OCI-LY7 (cell line): ENCODE results near the gene PLEKHG5. TPM values are rescaled to one million over a fixed set of nuclear protein-coding genes. Genes with fewer than 3 reads are reported as not detected.

Source experiments
- BruUV-seq: library from RNA; stranded (reverse); fragments of 400-500 nt; replicated peaks from 2 replicates; lab custom pipeline; 2021; lab: Mats Ljungman, UMichigan
- CTCF ChIA-PET: fragments of 300-600 bp; sonication (Branson Sonifier 250); formaldehyde crosslinking; loops from one replicate; lab custom pipeline; 2022; ENCODE audit warnings: antibody characterized with exemption; ENCODE audit not compliant: unreplicated experiment; lab: Charles Lee
- POLR2A ChIA-PET: fragments of 300-600 bp; sonication (Branson Sonifier 250); formaldehyde crosslinking; loops from one replicate; lab custom pipeline; 2022; ENCODE audit warnings: antibody characterized with exemption; lab: Charles Lee
- DNase-seq: peaks from one replicate; pipeline ENCODE4 v3.0.0-alpha.2; 2015; ENCODE audit warnings: low spot score
- H2AFZ ChIP-seq: fragments of 200-600 bp; sonication (generic), shearing (Covaris generic); 2 replicates; pipeline ENCODE4 v1.6.1; 2014; ENCODE audit warnings: mild to moderate bottlenecking, antibody characterized with exemption, low read length, moderate library complexity
- H3K27ac ChIP-seq: fragments of 200-600 bp; sonication (generic); 2 replicates; pipeline ENCODE4 v1.5.1; 2014; ENCODE audit warnings: mixed run types, low read depth, mild to moderate bottlenecking, moderate library complexity, low read length, inconsistent platforms; ENCODE audit not compliant: poor library complexity, severe bottlenecking
- H3K36me3 ChIP-seq: fragments of 200-600 bp; sonication (generic); 2 replicates; pipeline ENCODE4 v1.6.1; 2014; ENCODE audit warnings: mild to moderate bottlenecking, antibody characterized with exemption, low read length, moderate library complexity, mixed read lengths; ENCODE audit not compliant: insufficient read depth
- H3K4me1 ChIP-seq: fragments of 200-600 bp; sonication (generic); 2 replicates; pipeline ENCODE4 v1.5.1; 2014; ENCODE audit warnings: mild to moderate bottlenecking, low read length; ENCODE audit not compliant: insufficient read depth, poor library complexity, severe bottlenecking
- H3K4me2 ChIP-seq: fragments of 200-600 bp; sonication (generic); 2 replicates; pipeline ENCODE4 v1.6.1; 2014; ENCODE audit warnings: mild to moderate bottlenecking, low read length
- H3K4me3 ChIP-seq: fragments of 200-600 bp; sonication (generic); 2 replicates; pipeline ENCODE4 v1.5.1; 2014; ENCODE audit warnings: mild to moderate bottlenecking, low read depth, low read length; ENCODE audit not compliant: poor library complexity, severe bottlenecking
- H3K79me2 ChIP-seq: fragments of 200-600 bp; sonication (generic); 2 replicates; pipeline ENCODE4 v1.6.1; 2016; ENCODE audit warnings: low read depth, mild to moderate bottlenecking, low read length, moderate library complexity, mixed read lengths; ENCODE audit not compliant: insufficient read depth
- H3K9me2 ChIP-seq: fragments of 200-600 bp; sonication (generic); 2 replicates; pipeline ENCODE4 v1.6.1; 2016; ENCODE audit warnings: mild to moderate bottlenecking, low read length, mixed read lengths; ENCODE audit not compliant: insufficient read depth
- H3K9me3 ChIP-seq: fragments of 200-600 bp; sonication (generic); 2 replicates; pipeline ENCODE4 v1.6.1; 2014; ENCODE audit warnings: mild to moderate bottlenecking, mixed run types, low read length, mixed read lengths
- H4K20me1 ChIP-seq: fragments of 200-600 bp; sonication (generic); 2 replicates; pipeline ENCODE4 v1.6.1; 2014; ENCODE audit warnings: mild to moderate bottlenecking, antibody characterized with exemption, low read length, moderate library complexity, mixed read lengths; ENCODE audit not compliant: insufficient read depth
- CTCF ChIP-seq: fragments of 200-600 bp; sonication (generic); conservative IDR thresholded peaks from 2 replicates; pipeline ENCODE4 v1.5.1; 2014; ENCODE audit warnings: mild to moderate bottlenecking, antibody characterized with exemption, low read length, moderate library complexity, mixed read lengths
- EZH2phosphoT487 ChIP-seq: fragments of 200-600 bp; sonication (generic); IDR thresholded peaks from 2 replicates; pipeline ENCODE4 v1.6.1; 2018; ENCODE audit warnings: low read depth, borderline replicate concordance, mild to moderate bottlenecking, mixed run types, antibody characterized with exemption, low read length, moderate library complexity, mixed read lengths
- intact Hi-C: fragments of 100-400 bp; cut with micrococcal nuclease; formaldehyde crosslinking; loops from one replicate; pipeline ENCODE4 v1.10.0; 2022; ENCODE audit not compliant: unreplicated experiment
- total RNA-seq, 2 experiments: library from RNA; depleted of rRNA in 1 of 2; stranded (reverse); fragments of >200 nt in 1 of 2; shearing (Covaris generic) in 1 of 2; gene quantifications; 2 replicates each; pipeline ENCODE4 v1.2.3, GENCODE V29; 2014 to 2022

The PLEKHG5 gene
- total RNA-seq, 2 experiments from 2014 or later = 1.6 to 2.4 TPM

GRCh38 chr1:6473156-6473555 is 18.3 kb downstream of the PLEKHG5 start:
- POLR2A ChIA-PET = interaction anchor here (0.6 kb wide), 1 partner anchor 247 kb away, joined by 5 read pairs; no protein-coding TSS in a partner anchor
- no TSS peak for BruUV-seq
- no peak for TF ChIP-seq CTCF
- no peak for TF ChIP-seq EZH2phosphoT487
- Histone ChIP-seq H3K27ac (no peak overlapping the region), H4K20me1 (no peaks in the 10 kb centered on the region), H3K4me3 (no peak overlapping the region), H3K79me2 (no peaks in the 10 kb centered on the region), H3K4me2 (no peak overlapping the region), H3K9me2 (no peaks in the 10 kb centered on the region), H2AFZ (no peak overlapping the region), H3K4me1 (no peaks in the 10 kb centered on the region), H3K36me3 (no peaks in the 10 kb centered on the region), H3K9me3 (no peaks in the 10 kb centered on the region)
- CTCF ChIA-PET = no interaction called here
- no peak for DNase-seq
- intact Hi-C loops = no loop called here

GRCh38 chr1:6472391-6472790 is 19.1 kb downstream of the PLEKHG5 start:
- intact Hi-C loops = no loop called here
- Histone ChIP-seq H3K4me1 (no peaks in the 10 kb centered on the region), H3K9me3 (no peaks in the 10 kb centered on the region), H3K9me2 (no peaks in the 10 kb centered on the region), H3K79me2 (no peaks in the 10 kb centered on the region), H3K27ac (no peak overlapping the region), H3K4me3 (no peak overlapping the region), H3K4me2 (no peak overlapping the region), H3K36me3 (no peaks in the 10 kb centered on the region), H4K20me1 (no peaks in the 10 kb centered on the region), H2AFZ (no peak overlapping the region)
- ChIA-PET CTCF (no interaction called here), POLR2A (interaction anchor here (0.7 kb wide), 1 partner anchor 90 kb away, joined by 3 read pairs; no protein-coding TSS in a partner anchor)
- TF ChIP-seq CTCF (peak; percentile 69), EZH2phosphoT487 (no peak)
- no TSS peak for BruUV-seq
- DNase-seq = no peak

GRCh38 chr1:6471970-6472368 is 19.5 kb downstream of the PLEKHG5 start:
- Histone ChIP-seq H3K9me2 (no peaks in the 10 kb centered on the region), H3K4me1 (no peaks in the 10 kb centered on the region), H3K36me3 (no peaks in the 10 kb centered on the region), H3K4me3 (no peak overlapping the region), H3K27ac (no peak overlapping the region), H3K79me2 (no peaks in the 10 kb centered on the region), H2AFZ (no peak overlapping the region), H3K4me2 (no peak overlapping the region), H3K9me3 (no peaks in the 10 kb centered on the region), H4K20me1 (no peaks in the 10 kb centered on the region)
- ChIA-PET CTCF (no interaction called here), POLR2A (interaction anchor here (0.7 kb wide), 1 partner anchor 90 kb away, joined by 3 read pairs; no protein-coding TSS in a partner anchor)
- TF ChIP-seq CTCF (no peak), EZH2phosphoT487 (no peak)
- no TSS peak for BruUV-seq
- intact Hi-C loops = no loop called here
- no peak for DNase-seq
